ENCODE results near the gene MYO1H. TPM values are rescaled to one million over a fixed set of nuclear protein-coding genes. Genes with fewer than 3 reads are reported as not detected.

Gene MYO1H
- total and polyA plus RNA-seq, 2 of the 13 experiments (the other 11 are each of a cell fraction or from before 2014, with no cell fraction given), result not detected

DNA sequence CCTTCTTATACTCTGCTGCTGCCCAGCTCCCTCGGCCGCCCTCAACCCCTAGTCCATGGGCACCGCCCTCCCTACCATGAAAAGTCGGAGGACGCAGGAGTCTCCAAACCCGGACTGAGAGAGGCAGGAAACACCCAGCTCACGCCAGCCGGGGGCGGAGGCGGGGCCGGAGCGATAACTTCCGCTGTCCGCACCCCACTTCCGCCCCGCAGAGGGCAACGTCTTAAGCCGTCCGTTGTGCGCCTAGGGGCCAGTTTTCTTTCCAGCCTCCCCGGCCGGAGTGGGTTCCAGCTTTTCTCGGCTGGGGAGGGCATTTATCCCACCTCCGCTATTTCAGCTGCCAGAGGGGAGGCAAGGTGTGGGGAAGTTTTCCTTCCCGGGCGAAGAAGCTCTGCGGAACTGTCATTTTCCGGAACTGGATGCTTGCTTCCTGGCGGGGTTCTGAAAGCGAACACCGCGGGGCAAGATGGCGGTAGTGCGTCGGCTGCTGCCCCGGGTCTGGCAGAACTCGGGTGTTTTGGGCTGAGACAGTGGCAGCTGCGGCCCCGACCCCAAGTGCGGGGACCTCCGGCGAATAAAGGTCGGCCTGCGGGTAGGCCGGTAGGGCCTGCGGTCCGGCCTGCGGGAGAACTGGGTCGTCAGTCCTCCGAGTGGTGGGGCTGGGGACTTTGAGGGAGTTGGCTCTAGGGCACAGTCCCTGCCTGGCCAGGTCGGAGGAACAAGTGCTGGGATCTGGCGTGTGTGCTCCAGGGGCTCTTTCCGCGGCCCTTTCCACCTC, 129.7 kb downstream of the MYO1H start, which contains the start of the genes KCTD10 and UBE3B (continued):
- TF ChIP-seq ZNF644 (CRISPR knock-in tag; IDR thresholded peaks at IDR 0.05; ENCODE audit: low read depth) (no peak), KDM5B (CRISPR knock-in tag; IDR thresholded peaks at IDR 0.05; ENCODE audit: borderline replicate concordance) (peak; percentile 76), PHF21A (CRISPR knock-in tag; IDR thresholded peaks at IDR 0.05) (peak; percentile 73; the same call in 1 of the 2 replicates), ZFY (CRISPR knock-in tag; IDR thresholded peaks at IDR 0.05) (peak; percentile 62), THYN1 (CRISPR knock-in tag; IDR thresholded peaks at IDR 0.05; ENCODE audit: borderline replicate concordance, low read depth) (no peak), GTF2F1 (IDR thresholded peaks at IDR 0.05; ENCODE audit: low read length) (no peak), FOXK1 (CRISPR knock-in tag; IDR thresholded peaks at IDR 0.05; ENCODE audit: borderline replicate concordance, low read depth) (peak; percentile 50; the same call in 1 of the 2 replicates), ZNF121 (CRISPR knock-in tag; IDR thresholded peaks at IDR 0.05) (peak; percentile 20; the same call in 1 of the 2 replicates), BCL6 (CRISPR knock-in tag; IDR thresholded peaks at IDR 0.05) (peak; percentile 26; the same call in 1 of the 2 replicates), POLR2A (IDR thresholded peaks at IDR 0.05; ENCODE audit: insufficient read depth in 1 of 2, low read depth in 2 of 2, low read length in 2 of 2) (peak; percentile 67 to 71), ZNF660 (CRISPR knock-in tag; IDR thresholded peaks at IDR 0.05; ENCODE audit: borderline replicate concordance, low read depth) (no peak), ZNF101 (CRISPR knock-in tag; IDR thresholded peaks at IDR 0.05; ENCODE audit: borderline replicate concordance, low read depth) (no peak), ZBTB8A (CRISPR knock-in tag; IDR thresholded peaks at IDR 0.05; ENCODE audit: borderline replicate concordance, low read depth) (no peak), CREM (IDR thresholded peaks at IDR 0.05) (peak; percentile 87), CREM (CRISPR knock-in tag; IDR thresholded peaks at IDR 0.05) (no peak)
- TF ChIP-seq, protein P1, sequence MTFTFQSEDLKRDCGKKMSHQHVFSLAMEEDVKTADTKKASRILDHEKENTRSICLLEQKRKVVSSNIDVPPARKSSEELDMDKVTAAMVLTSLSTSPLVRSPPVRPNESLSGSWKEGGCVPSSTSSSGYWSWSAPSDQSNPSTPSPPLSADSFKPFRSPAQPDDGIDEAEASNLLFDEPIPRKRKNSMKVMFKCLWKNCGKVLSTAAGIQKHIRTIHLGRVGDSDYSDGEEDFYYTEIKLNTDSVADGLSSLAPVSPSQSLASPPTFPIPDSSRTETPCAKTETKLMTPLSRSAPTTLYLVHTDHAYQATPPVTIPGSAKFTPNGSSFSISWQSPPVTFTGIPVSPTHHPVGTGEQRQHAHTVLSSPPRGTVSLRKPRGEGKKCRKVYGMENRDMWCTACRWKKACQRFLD (CRISPR knock-in tag; IDR thresholded peaks at IDR 0.05; ENCODE audit: borderline replicate concordance), result peak; percentile 81; the same call in 1 of the 2 replicates
- TF ChIP-seq, protein P2, sequence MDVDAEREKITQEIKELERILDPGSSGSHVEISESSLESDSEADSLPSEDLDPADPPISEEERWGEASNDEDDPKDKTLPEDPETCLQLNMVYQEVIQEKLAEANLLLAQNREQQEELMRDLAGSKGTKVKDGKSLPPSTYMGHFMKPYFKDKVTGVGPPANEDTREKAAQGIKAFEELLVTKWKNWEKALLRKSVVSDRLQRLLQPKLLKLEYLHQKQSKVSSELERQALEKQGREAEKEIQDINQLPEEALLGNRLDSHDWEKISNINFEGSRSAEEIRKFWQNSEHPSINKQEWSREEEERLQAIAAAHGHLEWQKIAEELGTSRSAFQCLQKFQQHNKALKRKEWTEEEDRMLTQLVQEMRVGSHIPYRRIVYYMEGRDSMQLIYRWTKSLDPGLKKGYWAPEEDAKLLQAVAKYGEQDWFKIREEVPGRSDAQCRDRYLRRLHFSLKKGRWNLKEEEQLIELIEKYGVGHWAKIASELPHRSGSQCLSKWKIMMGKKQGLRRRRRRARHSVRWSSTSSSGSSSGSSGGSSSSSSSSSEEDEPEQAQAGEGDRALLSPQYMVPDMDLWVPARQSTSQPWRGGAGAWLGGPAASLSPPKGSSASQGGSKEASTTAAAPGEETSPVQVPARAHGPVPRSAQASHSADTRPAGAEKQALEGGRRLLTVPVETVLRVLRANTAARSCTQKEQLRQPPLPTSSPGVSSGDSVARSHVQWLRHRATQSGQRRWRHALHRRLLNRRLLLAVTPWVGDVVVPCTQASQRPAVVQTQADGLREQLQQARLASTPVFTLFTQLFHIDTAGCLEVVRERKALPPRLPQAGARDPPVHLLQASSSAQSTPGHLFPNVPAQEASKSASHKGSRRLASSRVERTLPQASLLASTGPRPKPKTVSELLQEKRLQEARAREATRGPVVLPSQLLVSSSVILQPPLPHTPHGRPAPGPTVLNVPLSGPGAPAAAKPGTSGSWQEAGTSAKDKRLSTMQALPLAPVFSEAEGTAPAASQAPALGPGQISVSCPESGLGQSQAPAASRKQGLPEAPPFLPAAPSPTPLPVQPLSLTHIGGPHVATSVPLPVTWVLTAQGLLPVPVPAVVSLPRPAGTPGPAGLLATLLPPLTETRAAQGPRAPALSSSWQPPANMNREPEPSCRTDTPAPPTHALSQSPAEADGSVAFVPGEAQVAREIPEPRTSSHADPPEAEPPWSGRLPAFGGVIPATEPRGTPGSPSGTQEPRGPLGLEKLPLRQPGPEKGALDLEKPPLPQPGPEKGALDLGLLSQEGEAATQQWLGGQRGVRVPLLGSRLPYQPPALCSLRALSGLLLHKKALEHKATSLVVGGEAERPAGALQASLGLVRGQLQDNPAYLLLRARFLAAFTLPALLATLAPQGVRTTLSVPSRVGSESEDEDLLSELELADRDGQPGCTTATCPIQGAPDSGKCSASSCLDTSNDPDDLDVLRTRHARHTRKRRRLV (CRISPR knock-in tag; IDR thresholded peaks at IDR 0.05), result peak; percentile 93
- TF ChIP-seq, protein P3, sequence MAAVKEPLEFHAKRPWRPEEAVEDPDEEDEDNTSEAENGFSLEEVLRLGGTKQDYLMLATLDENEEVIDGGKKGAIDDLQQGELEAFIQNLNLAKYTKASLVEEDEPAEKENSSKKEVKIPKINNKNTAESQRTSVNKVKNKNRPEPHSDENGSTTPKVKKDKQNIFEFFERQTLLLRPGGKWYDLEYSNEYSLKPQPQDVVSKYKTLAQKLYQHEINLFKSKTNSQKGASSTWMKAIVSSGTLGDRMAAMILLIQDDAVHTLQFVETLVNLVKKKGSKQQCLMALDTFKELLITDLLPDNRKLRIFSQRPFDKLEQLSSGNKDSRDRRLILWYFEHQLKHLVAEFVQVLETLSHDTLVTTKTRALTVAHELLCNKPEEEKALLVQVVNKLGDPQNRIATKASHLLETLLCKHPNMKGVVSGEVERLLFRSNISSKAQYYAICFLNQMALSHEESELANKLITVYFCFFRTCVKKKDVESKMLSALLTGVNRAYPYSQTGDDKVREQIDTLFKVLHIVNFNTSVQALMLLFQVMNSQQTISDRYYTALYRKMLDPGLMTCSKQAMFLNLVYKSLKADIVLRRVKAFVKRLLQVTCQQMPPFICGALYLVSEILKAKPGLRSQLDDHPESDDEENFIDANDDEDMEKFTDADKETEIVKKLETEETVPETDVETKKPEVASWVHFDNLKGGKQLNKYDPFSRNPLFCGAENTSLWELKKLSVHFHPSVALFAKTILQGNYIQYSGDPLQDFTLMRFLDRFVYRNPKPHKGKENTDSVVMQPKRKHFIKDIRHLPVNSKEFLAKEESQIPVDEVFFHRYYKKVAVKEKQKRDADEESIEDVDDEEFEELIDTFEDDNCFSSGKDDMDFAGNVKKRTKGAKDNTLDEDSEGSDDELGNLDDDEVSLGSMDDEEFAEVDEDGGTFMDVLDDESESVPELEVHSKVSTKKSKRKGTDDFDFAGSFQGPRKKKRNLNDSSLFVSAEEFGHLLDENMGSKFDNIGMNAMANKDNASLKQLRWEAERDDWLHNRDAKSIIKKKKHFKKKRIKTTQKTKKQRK (IDR thresholded peaks at IDR 0.05; ENCODE audit: low read length), result no peak

Data from HepG2 (cell line).